HG03342 (cell line): ENCODE results near the gene CLCN6.
"Not testable (repeated sequence)": the region's sequence is repeated elsewhere in the genome, so short reads cannot be mapped to it uniquely, and the experiment has no call there.

Experiments
- ATAC-seq: cut with Tn5 transposase; IDR thresholded peaks from one replicate; pipeline ENCODE4 v1.9.1; 2021; ENCODE audit warnings: mild to moderate bottlenecking, moderate library complexity; ENCODE audit not compliant: unreplicated experiment

The CLCN6 gene

DNA sequence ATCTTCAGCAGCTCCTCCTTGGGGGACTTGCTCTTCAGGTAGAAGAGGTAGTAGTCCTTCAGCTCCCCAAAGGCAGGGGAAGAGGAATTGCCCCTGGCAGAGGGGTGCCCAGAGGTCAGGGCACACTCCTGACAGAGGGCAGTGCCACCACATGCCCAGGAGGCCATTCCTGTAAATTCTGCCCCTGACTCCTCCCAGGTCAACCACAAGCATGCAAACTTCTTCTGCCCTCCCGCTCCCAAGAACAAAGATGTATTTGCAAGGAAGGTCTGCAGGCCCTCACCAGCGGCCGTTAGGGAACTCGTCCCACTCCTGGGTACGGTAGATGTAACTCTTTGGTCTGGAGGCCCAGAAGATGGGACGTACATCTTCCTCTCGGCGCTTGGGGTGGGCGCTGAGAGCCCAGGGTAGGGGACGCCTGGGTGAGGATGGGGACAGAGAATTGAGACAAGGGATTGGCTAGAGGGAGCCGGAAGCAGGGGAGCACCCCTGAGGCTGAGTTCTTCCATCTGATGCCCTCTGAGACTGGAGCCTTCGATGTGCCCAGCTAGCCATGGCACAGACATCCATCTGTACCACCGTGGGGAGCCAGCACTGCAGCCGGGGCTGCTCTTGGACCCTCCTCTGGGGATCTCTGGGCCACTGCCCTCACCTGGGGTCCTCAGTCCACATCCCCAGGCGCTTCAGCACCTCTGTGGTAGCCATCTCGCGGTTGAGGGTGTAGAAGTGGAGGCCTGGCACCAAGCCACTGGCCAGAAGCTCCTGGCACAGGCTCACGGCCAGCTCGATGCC lies 11.3 kb upstream of the CLCN6 start:
- no peak for ATAC-seq

- no peak for ATAC-seq
These were observed 10.6 kb upstream of the CLCN6 start for GRCh38 chr1:11795238-11795890.

GRCh38 chr1:11796036-11796828 lies 9.8 kb upstream of the CLCN6 start:
- ATAC-seq = no peak

DNA sequence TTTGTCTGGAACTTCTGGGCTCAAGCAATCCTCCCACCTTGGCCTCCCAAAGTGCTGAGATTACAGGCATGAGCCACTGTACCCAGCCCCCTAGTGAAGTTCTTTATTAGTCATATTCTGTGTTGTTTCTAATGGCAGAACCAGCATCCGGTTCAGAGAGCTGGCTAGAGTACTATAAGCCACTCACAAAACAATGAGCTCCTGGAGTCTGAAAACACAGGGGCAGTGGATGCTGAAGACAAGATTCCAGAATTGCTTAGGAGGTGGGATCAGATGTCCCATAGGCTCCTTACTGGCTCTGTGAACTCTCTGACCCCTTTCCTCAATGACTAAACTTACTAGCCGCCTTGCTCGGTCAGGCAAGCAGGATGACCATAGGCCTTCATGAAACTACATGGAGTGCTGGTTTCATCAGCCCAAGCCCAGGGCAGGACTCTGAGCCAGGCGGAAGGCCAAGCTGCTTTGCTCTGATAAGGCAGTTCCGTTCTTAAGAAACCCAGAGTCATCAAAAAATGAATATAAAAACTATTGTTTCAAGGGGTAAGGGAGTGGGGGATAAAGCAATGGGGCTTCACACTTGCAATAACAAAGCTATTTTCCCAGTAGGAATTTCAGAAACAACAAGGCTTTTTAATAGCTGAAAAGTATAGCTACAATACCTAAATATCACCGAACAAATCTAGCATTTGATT lies 8.3 kb upstream of the CLCN6 start:
- no peak for ATAC-seq

DNA sequence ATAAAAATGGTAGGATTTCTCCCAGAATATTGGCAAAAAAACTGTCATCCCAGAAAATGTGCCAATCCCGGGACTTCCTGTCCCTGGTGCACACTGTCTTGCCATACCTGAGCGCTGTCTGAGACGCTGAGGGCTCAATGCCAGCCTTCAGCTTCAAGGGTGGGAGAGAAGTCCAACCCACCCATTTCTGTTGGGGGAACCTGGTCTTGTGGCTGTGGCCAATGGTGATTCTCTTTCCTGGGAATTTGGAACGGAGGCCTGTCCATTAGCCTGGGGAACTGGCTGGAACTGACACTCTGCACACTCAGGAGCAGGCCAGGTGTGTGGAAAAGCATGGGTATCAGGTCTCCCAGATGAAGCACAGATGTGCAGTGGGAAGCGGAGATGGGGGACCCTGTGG lies 6.9 kb upstream of the CLCN6 start:
- ATAC-seq = no peak

DNA sequence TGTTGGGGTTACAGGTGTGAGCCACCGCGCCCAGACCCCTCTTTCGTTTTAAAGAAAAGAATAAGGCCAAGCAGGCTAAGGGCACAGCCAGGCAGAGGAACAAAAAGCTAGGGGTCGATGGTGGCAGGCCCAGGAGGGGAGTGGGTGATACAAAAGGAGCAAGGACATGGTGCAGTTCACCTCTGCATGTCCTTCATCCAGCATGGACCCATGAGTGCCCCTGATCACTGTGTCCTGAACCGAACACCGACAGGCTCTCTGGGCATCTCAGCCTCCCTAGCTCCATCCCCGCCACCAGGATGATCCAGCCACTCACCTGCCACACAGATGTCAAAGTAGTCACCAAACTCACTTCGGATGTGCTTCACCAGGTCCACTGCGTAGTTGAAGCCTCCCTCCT lies 6.1 kb upstream of the CLCN6 start:
- ATAC-seq = no peak

GRCh38 chr1:11800391-11800755 lies 5.6 kb upstream of the CLCN6 start:
- ATAC-seq = no peak

DNA sequence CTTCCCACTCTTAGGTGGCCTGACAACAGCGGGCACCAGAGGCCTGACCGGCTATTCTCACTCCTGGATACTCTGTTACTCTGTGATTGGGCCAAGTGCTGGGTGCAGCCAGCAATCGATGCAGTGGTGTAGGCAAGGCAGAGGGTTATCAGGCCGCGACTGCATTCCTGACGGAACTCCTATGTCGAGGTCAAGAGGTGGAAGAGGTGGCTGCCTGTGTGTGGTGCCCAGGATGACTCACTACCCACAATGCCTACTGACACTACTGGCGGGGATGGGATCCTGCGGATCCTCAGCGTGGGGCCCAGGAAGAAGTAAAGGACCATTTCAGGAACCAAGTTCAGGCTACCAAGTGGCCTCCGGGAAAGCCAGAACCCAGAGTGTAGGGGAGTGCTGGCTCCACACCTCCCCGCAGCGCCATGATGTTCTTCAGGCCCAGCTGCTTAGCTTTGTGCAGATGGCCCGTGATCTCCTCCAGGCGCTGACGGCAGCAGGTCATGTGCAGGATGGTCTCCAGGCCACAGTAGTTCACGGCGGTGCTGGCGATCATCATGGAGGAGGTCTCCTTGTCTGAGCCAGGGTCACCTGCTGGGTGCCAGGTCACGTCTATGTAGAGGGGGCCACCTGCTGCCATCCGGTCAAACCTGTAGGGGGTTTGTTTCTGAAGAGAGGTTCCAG lies 5.1 kb upstream of the CLCN6 start:
- ATAC-seq = no peak

GRCh38 chr1:11802616-11802972 lies 3.4 kb upstream of the CLCN6 start:
- no peak for ATAC-seq

DNA sequence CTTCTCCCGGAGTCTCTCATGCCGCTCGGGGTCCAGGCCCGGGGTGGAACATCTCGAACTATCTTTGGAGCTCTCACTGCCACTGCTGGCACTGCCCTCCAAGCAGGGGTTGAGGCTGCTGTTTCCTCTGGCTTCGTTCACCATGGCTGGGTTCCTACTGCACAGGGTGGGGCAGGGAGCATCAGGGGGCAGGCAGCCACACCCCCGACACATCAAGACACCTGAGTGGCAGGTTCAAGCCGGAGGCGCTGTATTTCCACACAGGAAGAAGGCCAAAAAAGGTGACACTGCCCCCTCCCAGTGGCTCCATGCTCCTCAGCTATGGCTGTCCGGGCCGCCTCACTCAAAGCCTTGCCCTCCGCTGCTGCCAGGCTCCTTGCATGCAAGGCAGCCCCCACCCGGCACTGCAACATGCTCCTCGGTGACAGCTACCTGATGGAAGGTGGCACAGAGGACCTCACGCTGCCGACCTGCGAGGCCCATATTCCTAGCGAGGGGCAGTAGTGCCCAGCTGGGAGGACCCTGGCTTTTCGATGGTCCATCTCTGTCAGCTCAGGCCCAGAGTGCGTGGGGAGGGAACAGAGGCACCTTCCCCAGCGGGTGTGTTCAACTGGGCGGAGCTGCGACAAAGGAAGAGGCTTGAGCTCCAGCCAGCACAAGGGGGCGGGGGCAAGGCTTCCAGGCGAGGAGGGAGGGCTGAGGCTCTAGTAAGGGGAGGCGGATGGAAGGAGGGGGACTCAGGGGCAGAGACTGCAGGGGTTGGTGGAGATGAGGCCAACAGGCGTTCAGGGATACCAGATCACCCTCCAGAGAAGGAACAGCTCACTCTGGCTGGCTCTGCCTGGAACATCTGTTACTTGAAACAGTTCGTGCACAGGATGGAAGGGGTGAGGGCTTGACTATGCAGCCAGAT lies 2.8 kb upstream of the CLCN6 start:
- ATAC-seq = peak; percentile 23

DNA sequence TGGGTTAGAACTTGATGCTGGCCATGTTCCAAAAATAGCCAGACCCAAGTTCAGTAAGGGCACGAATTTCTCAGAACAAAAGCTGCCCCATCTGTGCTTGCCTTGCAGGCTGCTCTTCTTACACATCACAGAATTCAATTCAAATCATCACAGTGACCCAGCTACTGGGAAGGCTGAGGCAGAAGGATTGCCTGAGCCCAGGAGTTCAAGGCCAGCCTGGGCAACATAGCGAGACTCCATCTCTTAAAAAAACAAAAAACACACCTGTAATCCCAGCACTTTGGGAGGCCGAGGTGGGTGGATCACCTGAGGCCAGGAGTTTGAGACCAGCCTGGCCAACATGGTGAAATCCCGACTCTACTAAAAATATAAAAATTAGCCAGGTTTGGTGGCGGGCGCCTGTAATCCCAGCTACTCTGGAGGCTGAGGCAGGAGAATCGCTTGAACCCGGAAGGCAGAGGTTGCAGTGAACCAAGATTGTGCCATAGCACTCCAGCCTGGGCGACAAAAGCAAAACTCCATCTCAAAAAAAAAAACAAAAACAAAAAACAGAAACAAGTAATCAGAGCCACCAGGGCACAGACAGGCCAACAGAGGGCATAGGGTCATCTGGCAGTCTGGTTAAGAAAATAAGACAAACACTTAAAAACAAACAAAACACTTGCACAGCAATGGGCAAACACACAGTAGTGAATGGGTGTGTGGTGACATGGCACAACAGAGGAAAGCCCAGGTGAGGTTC lies 1.9 kb upstream of the CLCN6 start:
- ATAC-seq = not testable (repeated sequence)

- no peak for ATAC-seq
These were observed 1.1 kb upstream of the CLCN6 start for GRCh38 chr1:11804666-11805421.

DNA sequence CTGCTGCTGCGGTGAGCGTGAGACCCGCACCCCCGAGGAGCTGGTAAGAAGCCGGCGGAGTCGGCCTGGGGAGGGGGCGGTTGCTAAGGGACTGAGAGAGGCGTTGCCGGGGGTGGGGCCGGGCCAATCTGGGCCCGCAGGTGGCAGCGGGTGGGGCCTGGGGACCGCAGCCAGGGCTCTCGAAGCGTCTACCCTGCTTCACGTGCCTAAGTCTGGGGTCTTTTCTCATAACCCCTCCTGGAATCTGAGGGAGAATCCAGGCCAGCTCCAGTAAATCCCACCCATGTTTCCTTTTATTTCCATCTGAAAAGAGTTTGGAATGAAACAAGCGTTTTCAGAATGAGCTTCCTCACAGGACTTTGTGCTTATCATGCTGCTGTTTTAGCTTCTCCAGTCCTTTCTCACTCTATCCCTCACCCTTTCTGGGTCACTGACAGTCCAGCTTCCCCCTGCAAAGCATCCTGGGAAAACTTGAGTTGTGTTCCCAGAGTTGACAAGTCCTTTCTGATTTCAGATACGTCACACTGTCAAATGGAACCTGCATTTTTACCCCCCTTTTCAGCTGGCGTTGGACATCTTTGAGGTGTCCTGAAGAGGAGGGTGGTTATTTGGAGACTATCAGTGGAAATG lies 431 bp downstream of the CLCN6 start:
- ATAC-seq = peak; percentile 33

DNA sequence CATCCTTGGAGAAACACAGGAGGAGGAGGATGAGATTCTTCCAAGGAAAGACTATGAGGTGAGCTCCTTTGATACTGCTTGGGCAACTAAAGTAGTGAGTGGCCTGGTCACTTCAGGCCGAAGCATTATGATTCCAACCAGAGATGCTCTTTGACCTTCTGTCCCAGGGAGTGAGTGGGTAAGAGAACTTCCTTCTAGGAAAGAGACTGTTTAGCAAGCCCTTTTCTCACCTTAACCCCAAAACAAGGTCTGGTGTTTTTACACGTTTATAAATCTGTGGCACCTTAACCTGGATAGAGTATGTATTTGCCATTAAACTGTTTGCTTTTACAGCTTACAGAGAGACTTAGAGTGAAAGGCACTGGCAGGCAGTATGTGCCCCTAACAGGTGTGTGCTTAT lies 1.1 kb downstream of the CLCN6 start:
- no peak for ATAC-seq

- ATAC-seq = no peak
These were observed 7.0 kb downstream of the CLCN6 start for GRCh38 chr1:11813021-11813420.

DNA sequence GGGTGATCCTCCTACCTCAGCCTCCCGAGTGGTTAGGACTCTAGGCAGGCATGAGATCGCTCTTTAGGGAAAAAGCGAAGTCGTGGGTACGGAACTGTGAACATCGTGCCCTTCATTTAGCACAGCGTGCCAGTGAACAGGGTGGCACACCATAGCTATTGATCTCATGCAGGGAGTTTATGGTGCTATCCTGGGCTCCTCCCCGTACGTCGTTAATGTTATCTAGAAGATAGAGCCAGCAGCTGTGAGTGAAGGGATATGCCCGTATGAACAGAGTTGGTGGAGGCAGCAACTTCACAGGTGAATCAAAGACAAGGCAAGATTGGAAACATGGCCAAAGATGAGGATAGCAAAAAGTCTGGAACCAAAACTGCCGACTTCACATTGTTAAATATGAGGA lies 11.2 kb downstream of the CLCN6 start:
- ATAC-seq = no peak

- no peak for ATAC-seq
These were observed 16.1 kb downstream of the CLCN6 start for GRCh38 chr1:11822091-11822490.
